RPMI7951 (cell line): ENCODE results near the gene INSRR. TPM values are rescaled to one million over a fixed set of nuclear protein-coding genes. Genes with fewer than 3 reads are reported as not detected.

Experiments used
- DNase-seq: peaks from one replicate; pipeline ENCODE4 v3.0.0-alpha.2; 2012; ENCODE audit warnings: low read depth
- total RNA-seq: library from RNA; depleted of rRNA; stranded (reverse); fragments of >200 nt; shearing (Covaris generic); gene quantifications from 2 replicates; pipeline ENCODE4 v1.2.3, GENCODE V29; 2014; rRNA removed

INSRR gene
- total RNA-seq, 1 experiment from 2014 or later = not detected

GRCh38 chr1:156806512-156807440 is 52.1 kb downstream of the INSRR start:
- DNase-seq = no peak

- DNase-seq = peak; percentile 36
These were observed 53.0 kb downstream of the INSRR start for GRCh38 chr1:156805766-156806511.

- peak; percentile 41 for DNase-seq
These were observed 54.2 kb downstream of the INSRR start for GRCh38 chr1:156804572-156805243.

GRCh38 chr1:156804026-156804425 is 54.9 kb downstream of the INSRR start:
- DNase-seq = no peak

GRCh38 chr1:156803086-156803851 is 55.6 kb downstream of the INSRR start:
- no peak for DNase-seq

- DNase-seq = no peak
These were observed 56.4 kb downstream of the INSRR start for GRCh38 chr1:156802421-156802935.

GRCh38 chr1:156801409-156802121 is 57.4 kb downstream of the INSRR start:
- DNase-seq = peak; percentile 51

GRCh38 chr1:156797212-156797871 is 61.6 kb downstream of the INSRR start:
- DNase-seq = peak; percentile 54

- no peak for DNase-seq
These were observed 62.4 kb downstream of the INSRR start for GRCh38 chr1:156796340-156797097.

GRCh38 chr1:156795787-156796186 is 63.1 kb downstream of the INSRR start:
- no peak for DNase-seq

GRCh38 chr1:156795374-156795733 is 63.6 kb downstream of the INSRR start:
- DNase-seq = no peak

- DNase-seq = peak; percentile 51
These were observed 64.2 kb downstream of the INSRR start for GRCh38 chr1:156794506-156795373.

Other genes with a start within 250 kb of the INSRR start
- gene HAPLN2, start 239.7 kb downstream of the INSRR start, total RNA-seq = not detected in 2 replicates
- 0.12 TPM in 1 of 2 replicates, not detected in the other for gene BCAN, start 217.0 kb downstream of the INSRR start, total RNA-seq
- gene NES, start 181.7 kb downstream of the INSRR start, total RNA-seq = 24.2 and 39.1 TPM in 2 replicates
- 66.6 and 81.6 TPM in 2 replicates for gene CRABP2, start 153.5 kb downstream of the INSRR start, total RNA-seq
- 6.4 and 6.9 TPM in 2 replicates for gene METTL25B, start 130.6 kb downstream of the INSRR start, total RNA-seq
- 14.3 and 16.4 TPM in 2 replicates for gene ISG20L2, start 130.4 kb downstream of the INSRR start, total RNA-seq
- 57.9 and 68.2 TPM in 2 replicates for gene MRPL24, start 118.0 kb downstream of the INSRR start, total RNA-seq
- 230 and 306 TPM in 2 replicates for gene HDGF, start 107.4 kb downstream of the INSRR start, total RNA-seq
- 18.1 and 25.0 TPM in 2 replicates for gene PRCC, start 91.6 kb downstream of the INSRR start, total RNA-seq
- gene SH2D2A, start 42.3 kb downstream of the INSRR start, total RNA-seq = 0.48 TPM in 1 of 2 replicates, not detected in the other
- gene NTRK1, start 1.7 kb upstream of the INSRR start, total RNA-seq = not detected in 2 replicates
- gene PEAR1, start 34.6 kb upstream of the INSRR start, total RNA-seq = not detected in 2 replicates
- gene LRRC71, start 61.5 kb upstream of the INSRR start, total RNA-seq = not detected in 2 replicates
- 11.4 and 12.5 TPM in 2 replicates for gene ARHGEF11, start 186.6 kb upstream of the INSRR start, total RNA-seq
- not detected in 2 replicates for gene ETV3L, start 240.7 kb upstream of the INSRR start, total RNA-seq